KMS-11 (cell line): ENCODE data around the gene TSR2.

Source experiments
- H2AFZ ChIP-seq: fragments of 200-600 bp; sonication (generic); 2 replicates; pipeline ENCODE4 v1.6.1; 2016; ENCODE audit warnings: antibody characterized with exemption, mixed run types, low read depth
- H3K27ac ChIP-seq: fragments of 200-600 bp; sonication (generic); 2 replicates; pipeline ENCODE4 v1.6.1; 2016; ENCODE audit warnings: mild to moderate bottlenecking, mixed run types
- H3K27me3 ChIP-seq: fragments of 200-600 bp; sonication (generic); 2 replicates; pipeline ENCODE4 v1.6.1; 2017; ENCODE audit warnings: mild to moderate bottlenecking, low read depth, mixed run types, moderate library complexity; ENCODE audit not compliant: insufficient read depth
- H3K36me3 ChIP-seq: fragments of 200-600 bp; sonication (generic); 2 replicates; pipeline ENCODE4 v1.6.1; 2017; ENCODE audit warnings: mild to moderate bottlenecking, mixed run types; ENCODE audit not compliant: insufficient read depth
- H3K4me1 ChIP-seq: fragments of 200-600 bp; sonication (generic); 2 replicates; pipeline ENCODE4 v1.6.1; 2016; ENCODE audit warnings: mild to moderate bottlenecking, low read depth, mixed run types; ENCODE audit not compliant: poor library complexity, severe bottlenecking
- H3K4me2 ChIP-seq: fragments of 200-600 bp; sonication (generic); 2 replicates; pipeline ENCODE4 v1.7.0; 2016; ENCODE audit warnings: mild to moderate bottlenecking, mixed run types
- H3K4me3 ChIP-seq: fragments of 200-600 bp; sonication (generic); IDR thresholded peaks from 2 replicates; pipeline ENCODE4 v1.6.1; 2017; ENCODE audit warnings: low read depth, low read length, mixed read lengths; ENCODE audit not compliant: insufficient read depth
- H3K79me2 ChIP-seq: fragments of 200-600 bp; sonication (generic); 2 replicates; pipeline ENCODE4 v1.6.1; 2016; ENCODE audit warnings: low read depth, mixed run types; ENCODE audit not compliant: insufficient read depth
- H3K9ac ChIP-seq: fragments of 200-600 bp; sonication (generic); 2 replicates; pipeline ENCODE4 v1.6.1; 2016; ENCODE audit warnings: mild to moderate bottlenecking, mixed run types
- H4K20me1 ChIP-seq: fragments of 200-600 bp; sonication (generic); 2 replicates; pipeline ENCODE4 v1.6.1; 2016; ENCODE audit warnings: mild to moderate bottlenecking, mixed run types; ENCODE audit not compliant: insufficient read depth
- TF ChIP-seq, protein P1 (sequence below): fragments of 200-600 bp; sonication (generic); conservative IDR thresholded peaks from 2 replicates; pipeline ENCODE4 v1.6.1; 2017; ENCODE audit warnings: low read depth, mild to moderate bottlenecking, antibody characterized with exemption, low read length, moderate library complexity, mixed read lengths

Gene TSR2

DNA sequence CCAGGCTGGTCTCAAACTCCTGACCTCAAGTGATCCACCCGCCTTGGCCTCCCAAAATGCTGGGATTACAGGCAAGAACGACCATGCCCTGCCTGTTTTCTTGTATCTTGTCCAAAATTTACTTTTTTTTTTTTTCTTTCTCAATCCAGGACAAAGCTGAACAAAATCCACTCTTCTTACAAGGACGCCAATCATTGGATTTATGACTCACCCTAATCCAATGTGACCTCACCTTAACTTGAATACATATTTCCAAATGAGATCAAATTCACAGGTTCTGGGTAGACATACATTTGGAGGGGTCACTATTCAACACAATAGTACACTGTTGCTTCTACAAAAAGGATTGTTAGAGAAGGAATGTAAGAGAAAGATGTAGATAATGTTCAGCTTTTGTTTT, 18.0 kb upstream of the TSR2 start:
- Histone ChIP-seq H2AFZ (no peak overlapping the region), H3K4me3 (no peak overlapping the region), H3K27me3 (no peaks in the 10 kb centered on the region), H3K4me2 (no peak overlapping the region), H4K20me1 (no peaks in the 10 kb centered on the region), H3K36me3 (no peaks in the 10 kb centered on the region), H3K4me1 (peaks cover 65% of the 10 kb centered on the region), H3K9ac (no peak overlapping the region), H3K79me2 (no peaks in the 10 kb centered on the region), H3K27ac (no peak overlapping the region)
- TF ChIP-seq, protein P1, sequence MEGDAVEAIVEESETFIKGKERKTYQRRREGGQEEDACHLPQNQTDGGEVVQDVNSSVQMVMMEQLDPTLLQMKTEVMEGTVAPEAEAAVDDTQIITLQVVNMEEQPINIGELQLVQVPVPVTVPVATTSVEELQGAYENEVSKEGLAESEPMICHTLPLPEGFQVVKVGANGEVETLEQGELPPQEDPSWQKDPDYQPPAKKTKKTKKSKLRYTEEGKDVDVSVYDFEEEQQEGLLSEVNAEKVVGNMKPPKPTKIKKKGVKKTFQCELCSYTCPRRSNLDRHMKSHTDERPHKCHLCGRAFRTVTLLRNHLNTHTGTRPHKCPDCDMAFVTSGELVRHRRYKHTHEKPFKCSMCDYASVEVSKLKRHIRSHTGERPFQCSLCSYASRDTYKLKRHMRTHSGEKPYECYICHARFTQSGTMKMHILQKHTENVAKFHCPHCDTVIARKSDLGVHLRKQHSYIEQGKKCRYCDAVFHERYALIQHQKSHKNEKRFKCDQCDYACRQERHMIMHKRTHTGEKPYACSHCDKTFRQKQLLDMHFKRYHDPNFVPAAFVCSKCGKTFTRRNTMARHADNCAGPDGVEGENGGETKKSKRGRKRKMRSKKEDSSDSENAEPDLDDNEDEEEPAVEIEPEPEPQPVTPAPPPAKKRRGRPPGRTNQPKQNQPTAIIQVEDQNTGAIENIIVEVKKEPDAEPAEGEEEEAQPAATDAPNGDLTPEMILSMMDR, result no peak

GRCh38 chrX:54423161-54423888, 16.9 kb upstream of the TSR2 start:
- H3K79me2 ChIP-seq, result no peaks in the 10 kb centered on the region
- H3K4me1 ChIP-seq, result peaks cover 65% of the 10 kb centered on the region
- H3K4me3 ChIP-seq, result no peak overlapping the region
- H3K27ac ChIP-seq, result no peak overlapping the region
- no peaks in the 10 kb centered on the region for H3K27me3 ChIP-seq
- no peaks in the 10 kb centered on the region for H3K36me3 ChIP-seq
- no peak overlapping the region for H3K4me2 ChIP-seq
- TF ChIP-seq, protein P1, result no peak
- H3K9ac ChIP-seq, result no peak overlapping the region
- no peaks in the 10 kb centered on the region for H4K20me1 ChIP-seq
- no peak overlapping the region for H2AFZ ChIP-seq

GRCh38 chrX:54427837-54428424, 12.3 kb upstream of the TSR2 start:
- H3K79me2 ChIP-seq, result no peaks in the 10 kb centered on the region
- H3K4me1 ChIP-seq, result peaks cover 75% of the 10 kb centered on the region
- TF ChIP-seq, protein P1, result no peak
- H3K27me3 ChIP-seq, result no peaks in the 10 kb centered on the region
- peak overlapping the region; percentile 98 for H3K27ac ChIP-seq
- peak overlapping the region; percentile 67 for H3K4me2 ChIP-seq
- H2AFZ ChIP-seq, result no peak overlapping the region
- H3K4me3 ChIP-seq, result no peak overlapping the region
- no peaks in the 10 kb centered on the region for H4K20me1 ChIP-seq
- peak overlapping the region; percentile 54 for H3K9ac ChIP-seq
- H3K36me3 ChIP-seq, result no peaks in the 10 kb centered on the region

DNA sequence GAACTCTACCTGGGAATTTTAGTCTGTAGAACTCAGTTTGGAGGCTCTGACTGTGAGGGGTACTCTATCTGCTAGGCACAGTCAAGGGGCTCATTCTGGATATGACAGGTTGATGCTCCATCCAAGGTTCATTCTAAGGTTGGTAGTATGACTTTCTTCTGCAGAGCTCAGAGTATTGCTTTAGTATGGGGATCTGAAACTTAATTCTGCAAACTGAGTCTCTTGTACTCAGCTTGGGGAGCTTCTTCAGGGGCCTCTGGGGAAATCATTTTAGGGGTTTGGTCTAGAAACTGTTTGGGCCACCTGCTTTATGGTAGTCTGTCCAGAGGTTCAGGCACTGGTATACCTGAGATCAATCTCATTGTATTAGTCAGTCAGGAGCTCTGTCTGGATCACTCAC, 9.7 kb upstream of the TSR2 start:
- no peaks in the 10 kb centered on the region for H3K79me2 ChIP-seq
- H3K4me1 ChIP-seq, result peaks cover 87% of the 10 kb centered on the region
- H4K20me1 ChIP-seq, result no peaks in the 10 kb centered on the region
- H3K36me3 ChIP-seq, result no peaks in the 10 kb centered on the region
- H3K27ac ChIP-seq, result peak overlapping the region; percentile 29; the same call in 1 of the 2 replicates
- H3K4me3 ChIP-seq, result no peak overlapping the region
- TF ChIP-seq, protein P1, result no peak
- H2AFZ ChIP-seq, result no peak overlapping the region
- no peaks in the 10 kb centered on the region for H3K27me3 ChIP-seq
- H3K4me2 ChIP-seq, result peak overlapping the region; percentile 25
- H3K9ac ChIP-seq, result no peak overlapping the region
